Left ventricle myocardium inferior (tissue), 1 donor: Measurements from ENCODE around the gene DOCK10. TPM values are rescaled to one million over a fixed set of nuclear protein-coding genes. Genes with fewer than 3 reads are reported as not detected.

Source experiments
- DNase-seq: peaks from one replicate; pipeline ENCODE4 v3.0.0-alpha.2; 2020
- H3K27ac ChIP-seq: fragments of 200-600 bp; replicated peaks from 2 replicates; pipeline ENCODE4 v1.8.0; 2021
- H3K27me3 ChIP-seq: fragments of 200-600 bp; 2 replicates; pipeline ENCODE4 v1.8.0; 2021; ENCODE audit warnings: low read depth
- H3K36me3 ChIP-seq: fragments of 200-600 bp; 2 replicates; pipeline ENCODE4 v1.8.0; 2021
- H3K4me1 ChIP-seq: fragments of 200-600 bp; 2 replicates; pipeline ENCODE4 v1.8.0; 2021
- H3K4me3 ChIP-seq: fragments of 200-600 bp; 2 replicates; pipeline ENCODE4 v1.8.0; 2021; ENCODE audit warnings: mild to moderate bottlenecking, moderate library complexity
- H3K9me3 ChIP-seq: fragments of 200-600 bp; replicated peaks from 2 replicates; pipeline ENCODE4 v1.8.0; 2021
- CTCF ChIP-seq: fragments of 200-600 bp; IDR thresholded peaks from 2 replicates; pipeline ENCODE4 v1.8.0; 2021; ENCODE audit warnings: antibody characterized with exemption, mild to moderate bottlenecking, borderline replicate concordance
- intact Hi-C: fragments of 100-400 bp; cut with micrococcal nuclease; formaldehyde crosslinking; loops from one replicate; pipeline ENCODE4 v1.11.0; 2022
- total RNA-seq: library from RNA; stranded (reverse); fragmentation: NEBNext Ultra II Directional; extraction: Animal tissue kit (Norgen Biotek cat#: 25700); gene quantifications from one replicate; pipeline ENCODE4 v1.2.1, GENCODE V29; 2021
- donor health status: DM: no; HTN: yes; CAD: no; lungs with severe emphysema.

The DOCK10 gene
- total RNA-seq, 1 donor from 2014 or later: 1.6 TPM

- no peak overlapping the region for H3K4me3 ChIP-seq
- no peaks in the 10 kb centered on the region for H3K27me3 ChIP-seq
- DNase-seq: no peak
- intact Hi-C loops: no loop called here
- H3K4me1 ChIP-seq: no peaks in the 10 kb centered on the region
- no peak for TF ChIP-seq CTCF
- no peaks in the 10 kb centered on the region for H3K36me3 ChIP-seq
- H3K27ac ChIP-seq: no peak overlapping the region
- H3K9me3 ChIP-seq: no peaks in the 10 kb centered on the region
These were observed 146.9 kb downstream of the DOCK10 start for GRCh38 chr2:224895377-224895776.

GRCh38 chr2:224894356-224894755 is 147.9 kb downstream of the DOCK10 start:
- Histone ChIP-seq H3K4me3 (no peak overlapping the region), H3K27me3 (no peaks in the 10 kb centered on the region), H3K36me3 (no peaks in the 10 kb centered on the region), H3K27ac (no peak overlapping the region), H3K9me3 (no peaks in the 10 kb centered on the region), H3K4me1 (no peaks in the 10 kb centered on the region)
- TF ChIP-seq CTCF: no peak
- intact Hi-C loops: no loop called here
- DNase-seq: no peak

GRCh38 chr2:224893848-224894247 is 148.4 kb downstream of the DOCK10 start:
- no peak overlapping the region for H3K4me3 ChIP-seq

GRCh38 chr2:224892574-224893204 is 149.6 kb downstream of the DOCK10 start:
- DNase-seq: no peak
- no peaks in the 10 kb centered on the region for H3K27me3 ChIP-seq
- TF ChIP-seq CTCF: no peak
- no peaks in the 10 kb centered on the region for H3K36me3 ChIP-seq
- H3K4me3 ChIP-seq: no peak overlapping the region
- intact Hi-C loops: no loop called here
- no peaks in the 10 kb centered on the region for H3K4me1 ChIP-seq
- no peak overlapping the region for H3K27ac ChIP-seq
- no peaks in the 10 kb centered on the region for H3K9me3 ChIP-seq

More at GRCh38 chr2:224893848-224894247, 148.4 kb downstream of the DOCK10 start:
- Histone ChIP-seq H3K27me3 (no peaks in the 10 kb centered on the region), H3K9me3 (no peaks in the 10 kb centered on the region), H3K4me1 (no peaks in the 10 kb centered on the region), H3K27ac (no peak overlapping the region), H3K36me3 (no peaks in the 10 kb centered on the region)
- intact Hi-C loops: no loop called here
- no peak for TF ChIP-seq CTCF
- DNase-seq: no peak

- intact Hi-C loops: no loop called here
- DNase-seq: no peak
- H3K27ac ChIP-seq: no peak overlapping the region
- H3K36me3 ChIP-seq: no peaks in the 10 kb centered on the region
- no peak overlapping the region for H3K4me3 ChIP-seq
- no peak for TF ChIP-seq CTCF
- no peaks in the 10 kb centered on the region for H3K4me1 ChIP-seq
- H3K9me3 ChIP-seq: no peaks in the 10 kb centered on the region
- H3K27me3 ChIP-seq: no peaks in the 10 kb centered on the region
These were observed 151.9 kb downstream of the DOCK10 start for GRCh38 chr2:224890372-224890771.
